Panc1 (cell line): ENCODE measurements around the gene ANKRD10. TPM values are rescaled to one million over a fixed set of nuclear protein-coding genes. Genes with fewer than 3 reads are reported as not detected.

Experiments
- ATAC-seq: fragments of 200-7000 bp; cut with Tn5 transposase; 2 replicates; pipeline ENCODE4 v1.9.1; 2020; ENCODE audit warnings: mild to moderate bottlenecking, moderate library complexity
- BruUV-seq: library from RNA; stranded (reverse); fragments of 400-500 nt; replicated peaks from 2 replicates; lab custom pipeline; 2021; lab: Mats Ljungman, UMichigan
- CTCF ChIA-PET: fragments of 300-600 bp; sonication (Branson Sonifier 250); formaldehyde crosslinking; loops from one replicate; lab custom pipeline; 2022; ENCODE audit warnings: antibody characterized with exemption; lab: Charles Lee
- POLR2A ChIA-PET: fragments of 300-600 bp; sonication (Branson Sonifier 250); formaldehyde crosslinking; loops from one replicate; lab custom pipeline; 2022; ENCODE audit warnings: antibody characterized with exemption; lab: Charles Lee
- DNase-seq: peaks from one replicate; pipeline ENCODE4 v3.0.0-alpha.2; 2010; ENCODE audit warnings: low read depth, low spot score
- H3K27ac ChIP-seq: 2 replicates; pipeline ENCODE4 v1.5.1; 2011; ENCODE audit warnings: mild to moderate bottlenecking, low read length, inconsistent platforms
- H3K27me3 ChIP-seq: fragments of 200-500 bp; sonication (Bioruptor generic); 2 replicates; pipeline ENCODE4 v1.6.0; 2014; ENCODE audit warnings: low read length, inconsistent platforms; ENCODE audit not compliant: control insufficient read depth, insufficient read depth
- H3K36me3 ChIP-seq: fragments of 200-500 bp; sonication (Bioruptor generic); 2 replicates; pipeline ENCODE4 v1.5.1; 2014; ENCODE audit warnings: inconsistent platforms, mild to moderate bottlenecking, low read length, moderate library complexity; ENCODE audit not compliant: control insufficient read depth, insufficient read depth
- H3K4me1 ChIP-seq: 2 replicates; pipeline ENCODE4 v1.5.1; 2011; ENCODE audit warnings: inconsistent platforms, mild to moderate bottlenecking, low read length, moderate library complexity; ENCODE audit not compliant: control insufficient read depth, insufficient read depth
- H3K4me3 ChIP-seq, 2 experiments: 2 replicates each; pipeline ENCODE4 v1.5.1; 2011 to 2012; ENCODE audit warnings: low read depth in 2 of 2, low read length in 2 of 2, mild to moderate bottlenecking in 2 of 2, inconsistent platforms in 1 of 2, moderate library complexity in 1 of 2
- H3K9me3 ChIP-seq: fragments of 200-500 bp; sonication (Bioruptor generic); 2 replicates; pipeline ENCODE4 v1.5.1; 2014; ENCODE audit warnings: low read depth, mild to moderate bottlenecking, inconsistent platforms, low read length, moderate library complexity; ENCODE audit not compliant: control insufficient read depth, insufficient read depth
- CTCF ChIP-seq: fragments of 450-650 bp; IDR thresholded peaks from 2 replicates; pipeline ENCODE4 v1.5.1; 2017; ENCODE audit warnings: mild to moderate bottlenecking
- POLR2AphosphoS5 ChIP-seq: IDR thresholded peaks from 2 replicates; pipeline ENCODE4 v1.6.1; 2012; ENCODE audit warnings: mild to moderate bottlenecking, low read depth, low read length, moderate library complexity
- REST ChIP-seq, 2 experiments: IDR thresholded peaks; 2 replicates each; pipeline ENCODE4 v1.6.1; 2011 to 2012; ENCODE audit warnings: low read depth in 2 of 2, control low read depth in 1 of 2, low read length in 1 of 2, mild to moderate bottlenecking in 1 of 2, moderate library complexity in 1 of 2; ENCODE audit not compliant: insufficient read depth in 1 of 2
- SIN3A ChIP-seq: IDR thresholded peaks from 2 replicates; pipeline ENCODE4 v1.6.1; 2012; ENCODE audit warnings: low read depth, mild to moderate bottlenecking, low read length, moderate library complexity, borderline replicate concordance; ENCODE audit not compliant: insufficient read depth
- TCF7L2 ChIP-seq: IDR thresholded peaks from 2 replicates; pipeline ENCODE4 v1.6.1; 2011; ENCODE audit warnings: mild to moderate bottlenecking, low read depth, low read length, inconsistent platforms
- in situ Hi-C: cut with HindIII; loops from 2 replicates; pipeline ENCODE4 v1.10.0; 2016; ENCODE audit warnings: low sequenced_read_pairs, low pct_unique_long_range_greater_than_20kb
- intact Hi-C: fragments of 100-400 bp; cut with micrococcal nuclease; formaldehyde crosslinking; loops from one replicate; pipeline ENCODE4 v1.10.0; 2022; ENCODE audit not compliant: unreplicated experiment
- total RNA-seq: library from RNA; stranded (reverse); gene quantifications from one replicate; pipeline ENCODE4 v1.2.1, GENCODE V29; 2021; ENCODE audit not compliant: unreplicated experiment

ANKRD10 gene
- total RNA-seq, 1 experiment from 2014 or later: 76.8 TPM

GRCh38 chr13:110897521-110897920 is 17.3 kb downstream of the ANKRD10 start:
- in situ Hi-C loops: no loop called here
- Histone ChIP-seq H3K9me3 (no peaks in the 10 kb centered on the region), H3K27ac (no peak overlapping the region), H3K36me3 (peaks cover 11% of the 10 kb centered on the region), H3K27me3 (no peaks in the 10 kb centered on the region), H3K4me3 (no peak overlapping the region), H3K4me1 (no peaks in the 10 kb centered on the region)
- BruUV-seq: TSS peak; percentile 19
- CTCF ChIA-PET: no interaction called here
- POLR2A ChIA-PET: no interaction called here
- intact Hi-C loops: no loop called here
- TF ChIP-seq CTCF: no peak
- TF ChIP-seq TCF7L2: no peak
- no peak for TF ChIP-seq POLR2AphosphoS5
- no peak for TF ChIP-seq REST (IDR thresholded peaks at IDR 0.05; ENCODE audit: insufficient read depth in 1 of 2, low read depth in 2 of 2, low read length in 1 of 2)
- TF ChIP-seq SIN3A: no peak
- DNase-seq (no peak), ATAC-seq (no peak)

GRCh38 chr13:110897014-110897413 is 17.9 kb downstream of the ANKRD10 start:
- Histone ChIP-seq H3K4me1 (no peaks in the 10 kb centered on the region), H3K36me3 (peaks cover 11% of the 10 kb centered on the region), H3K27ac (no peak overlapping the region), H3K27me3 (no peaks in the 10 kb centered on the region), H3K9me3 (no peaks in the 10 kb centered on the region), H3K4me3 (no peak overlapping the region)
- in situ Hi-C loops (no loop called here), intact Hi-C loops (no loop called here)
- no peak for DNase-seq
- ChIA-PET POLR2A (no interaction called here), CTCF (no interaction called here)
- no peak for ATAC-seq
- BruUV-seq: no TSS peak
- no peak for TF ChIP-seq REST (IDR thresholded peaks at IDR 0.05; ENCODE audit: insufficient read depth in 1 of 2, low read depth in 2 of 2, low read length in 1 of 2)
- no peak for TF ChIP-seq TCF7L2
- no peak for TF ChIP-seq CTCF
- TF ChIP-seq SIN3A: no peak
- TF ChIP-seq POLR2AphosphoS5: no peak
